Measurements from ENCODE around the gene HMGB3.

The HMGB3 gene

GRCh38 chrX:150977411-150978162, 5.5 kb upstream of the HMGB3 start:
- H3K9me3 ChIP-seq, result no peaks in the 10 kb centered on the region
- H3K27me3 ChIP-seq, result no peaks in the 10 kb centered on the region
- no peak overlapping the region for H3K27ac ChIP-seq
- TF ChIP-seq CTCF (IDR thresholded peaks at IDR 0.05), result no peak
- no peak overlapping the region for H3K4me3 ChIP-seq (ENCODE audit: low read depth in 1 of 2, low read length in 1 of 2)
- no peaks in the 10 kb centered on the region for H3K36me3 ChIP-seq
- H3K4me1 ChIP-seq (ENCODE audit: control insufficient read depth in 1 of 2, insufficient read depth in 1 of 2, low read depth in 1 of 2, low read length in 1 of 2), result peaks cover 7 to 9% of the 10 kb centered on the region in 2 experiments

- Histone ChIP-seq H3K9me3 (no peaks in the 10 kb centered on the region), H3K4me1 (ENCODE audit: control insufficient read depth in 1 of 2, insufficient read depth in 1 of 2, low read depth in 1 of 2, low read length in 1 of 2) (peaks cover 15 to 18% of the 10 kb centered on the region in 2 experiments), H3K4me3 (ENCODE audit: low read depth in 1 of 2, low read length in 1 of 2) (no peak overlapping the region), H3K36me3 (no peaks in the 10 kb centered on the region), H3K27me3 (peaks cover 8% of the 10 kb centered on the region), H3K27ac (no peak overlapping the region)
- no peak for TF ChIP-seq CTCF (IDR thresholded peaks at IDR 0.05)
Measured at GRCh38 chrX:150980186-150980585, 2.9 kb upstream of the HMGB3 start.

- Histone ChIP-seq H3K9me3 (no peaks in the 10 kb centered on the region), H3K4me1 (ENCODE audit: control insufficient read depth in 1 of 2, insufficient read depth in 1 of 2, low read depth in 1 of 2, low read length in 1 of 2) (peaks cover 16 to 18% of the 10 kb centered on the region in 2 experiments)
- TF ChIP-seq CTCF (IDR thresholded peaks at IDR 0.05), result no peak
Measured at GRCh38 chrX:150980711-150981110, 2.4 kb upstream of the HMGB3 start.

GRCh38 chrX:150982235-150982787, 824 bp upstream of the HMGB3 start:
- Histone ChIP-seq H3K27me3 (peaks cover 14% of the 10 kb centered on the region), H3K36me3 (no peaks in the 10 kb centered on the region), H3K4me3 (ENCODE audit: low read depth in 1 of 2, low read length in 1 of 2) (peak overlapping the region; percentile 62 to 70), H3K27ac (peak overlapping the region; percentile 15), H3K4me1 (ENCODE audit: control insufficient read depth in 1 of 2, insufficient read depth in 1 of 2, low read depth in 1 of 2, low read length in 1 of 2) (peaks cover 16 to 18% of the 10 kb centered on the region in 2 experiments), H3K9me3 (no peaks in the 10 kb centered on the region)
- TF ChIP-seq CTCF (IDR thresholded peaks at IDR 0.05), result no peak

More at GRCh38 chrX:150980711-150981110, 2.4 kb upstream of the HMGB3 start:
- Histone ChIP-seq H3K4me3 (ENCODE audit: low read depth in 1 of 2, low read length in 1 of 2) (no peak overlapping the region), H3K36me3 (no peaks in the 10 kb centered on the region), H3K27me3 (peaks cover 14% of the 10 kb centered on the region), H3K27ac (no peak overlapping the region)

- no peak overlapping the region for H3K27ac ChIP-seq
- H3K4me3 ChIP-seq (ENCODE audit: low read depth in 1 of 2, low read length in 1 of 2), result peak overlapping the region; percentile 40 to 62
- no peak for TF ChIP-seq CTCF (IDR thresholded peaks at IDR 0.05)
Measured at GRCh38 chrX:150983521-150984168, 510 bp downstream of the HMGB3 start.

More at GRCh38 chrX:150983521-150984168, 510 bp downstream of the HMGB3 start:
- Histone ChIP-seq H3K4me1 (ENCODE audit: control insufficient read depth in 1 of 2, insufficient read depth in 1 of 2, low read depth in 1 of 2, low read length in 1 of 2) (peaks cover 16 to 18% of the 10 kb centered on the region in 2 experiments), H3K9me3 (no peaks in the 10 kb centered on the region), H3K36me3 (no peaks in the 10 kb centered on the region), H3K27me3 (peaks cover 14% of the 10 kb centered on the region)
